Measurements from ENCODE around the gene SUSD1.

Gene SUSD1

DNA sequence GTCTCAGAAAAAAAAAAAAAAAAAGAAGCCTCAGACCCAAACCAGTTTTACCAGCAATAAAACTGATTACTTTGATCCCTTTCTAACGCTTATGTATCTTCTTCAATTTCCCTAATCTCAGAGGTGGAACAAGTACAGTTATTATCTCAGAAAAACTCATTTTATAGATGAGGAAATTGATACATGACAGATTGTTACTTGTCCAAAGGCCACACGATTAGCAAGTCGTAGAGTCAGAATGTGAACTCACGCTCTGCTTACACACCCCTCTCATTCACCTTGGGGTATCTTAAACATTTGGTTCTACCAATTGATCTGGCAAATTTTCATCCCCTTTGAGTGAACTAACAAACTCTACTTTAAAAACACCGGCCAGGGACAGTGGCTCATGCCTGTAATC is 110.2 kb downstream of the SUSD1 start:
- H3K27me3 ChIP-seq (ENCODE audit: control insufficient read depth in 1 of 2, insufficient read depth in 1 of 2, low read length in 2 of 2), result no peaks in the 10 kb centered on the region
- no peak overlapping the region for H3K27ac ChIP-seq (ENCODE audit: low read length, poor library complexity, severe bottlenecking)
- H3K18ac ChIP-seq (ENCODE audit: low read depth in 1 of 2, low read length in 2 of 2), result no peak overlapping the region
- no peak overlapping the region for H2BK12ac ChIP-seq (ENCODE audit: low read length in 2 of 2)
- H3K14ac ChIP-seq (ENCODE audit: low read length in 2 of 2), result no peak overlapping the region
- no peak overlapping the region for H4K91ac ChIP-seq (ENCODE audit: low read length)
- WGBS, result 94% methylated on average over 4 of the region's 5 CpGs
- H4K8ac ChIP-seq (ENCODE audit: low read length), result no peak overlapping the region
- no peak overlapping the region for H3K4me3 ChIP-seq (ENCODE audit: insufficient read depth in 1 of 2, low read depth in 1 of 2, low read length in 2 of 2)
- H3K79me1 ChIP-seq (replicated peaks; ENCODE audit: low read length, poor library complexity, severe bottlenecking), result peaks cover 20% of the 10 kb centered on the region
- H3K4me2 ChIP-seq (ENCODE audit: low read length, poor library complexity, severe bottlenecking), result no peak overlapping the region
- no peak overlapping the region for H2BK5ac ChIP-seq (ENCODE audit: low read depth, low read length, poor library complexity, severe bottlenecking)
- DNase-seq, result no peak
- no peak overlapping the region for H2BK15ac ChIP-seq (ENCODE audit: low read depth, poor library complexity, severe bottlenecking)
- no peak overlapping the region for H3K23ac ChIP-seq (ENCODE audit: low read length in 2 of 2)
- no peak overlapping the region for H2BK120ac ChIP-seq (ENCODE audit: low read depth, low read length)
- H3K4me1 ChIP-seq (ENCODE audit: control insufficient read depth, insufficient read depth, low read depth, low read length), result peaks cover 9% of the 10 kb centered on the region
- H3K9me3 ChIP-seq (ENCODE audit: control insufficient read depth, low read length), result no peaks in the 10 kb centered on the region
- no peak overlapping the region for H3K4ac ChIP-seq (ENCODE audit: low read depth in 1 of 2, low read length in 2 of 2)
- H3K36me3 ChIP-seq (ENCODE audit: control insufficient read depth in 1 of 2, insufficient read depth in 2 of 2, low read depth in 1 of 2, low read length in 2 of 2), result peaks cover 0 to 12% of the 10 kb centered on the region in 2 experiments
- no peak overlapping the region for H2AFZ ChIP-seq (ENCODE audit: low read depth, low read length)
- peak overlapping the region; percentile 76 for H2AK5ac ChIP-seq (ENCODE audit: low read length, severe bottlenecking)
- H3K9ac ChIP-seq (ENCODE audit: low read length), result no peak overlapping the region

DNA sequence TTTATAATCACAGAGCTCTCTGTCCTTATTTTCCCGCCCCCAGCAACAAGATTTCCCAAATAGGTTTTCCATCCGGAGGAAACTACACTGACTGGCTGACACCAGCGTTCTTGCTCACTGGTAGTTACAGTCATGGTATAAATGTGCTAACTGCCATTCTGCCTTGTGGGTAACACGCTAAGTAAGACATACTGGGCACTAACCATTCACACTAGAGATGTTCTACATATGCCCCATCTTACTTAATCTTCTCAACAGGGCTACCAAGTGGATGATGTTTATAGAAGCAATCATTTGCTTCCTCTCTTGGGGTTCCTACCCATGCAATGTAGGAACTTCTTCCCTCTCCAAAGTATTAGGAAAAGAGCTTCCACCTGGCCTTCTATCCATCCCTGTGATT is 111.5 kb downstream of the SUSD1 start:
- no peak overlapping the region for H4K91ac ChIP-seq (ENCODE audit: low read length)
- H3K36me3 ChIP-seq (ENCODE audit: control insufficient read depth in 1 of 2, insufficient read depth in 2 of 2, low read depth in 1 of 2, low read length in 2 of 2), result peaks cover 0 to 11% of the 10 kb centered on the region in 2 experiments
- H3K4ac ChIP-seq (ENCODE audit: low read depth in 1 of 2, low read length in 2 of 2), result peak overlapping the region in 1 of 2 experiments; percentile 15
- H2BK12ac ChIP-seq (ENCODE audit: low read length in 2 of 2), result peak overlapping the region in 1 of 2 experiments; percentile 66
- peaks cover 13% of the 10 kb centered on the region for H3K4me1 ChIP-seq (ENCODE audit: control insufficient read depth, insufficient read depth, low read depth, low read length)
- H2AFZ ChIP-seq (ENCODE audit: low read depth, low read length), result no peak overlapping the region
- peak overlapping the region; percentile 8 for H2AK5ac ChIP-seq (ENCODE audit: low read length, severe bottlenecking)
- no peak overlapping the region for H3K9ac ChIP-seq (ENCODE audit: low read length)
- H3K79me1 ChIP-seq (replicated peaks; ENCODE audit: low read length, poor library complexity, severe bottlenecking), result peaks cover 13% of the 10 kb centered on the region
- H2BK120ac ChIP-seq (ENCODE audit: low read depth, low read length), result no peak overlapping the region
- no peak overlapping the region for H4K8ac ChIP-seq (ENCODE audit: low read length)
- H3K4me2 ChIP-seq (ENCODE audit: low read length, poor library complexity, severe bottlenecking), result no peak overlapping the region
- H3K27me3 ChIP-seq (ENCODE audit: control insufficient read depth in 1 of 2, insufficient read depth in 1 of 2, low read length in 2 of 2), result no peaks in the 10 kb centered on the region
- H3K23ac ChIP-seq (ENCODE audit: low read length in 2 of 2), result no peak overlapping the region
- H3K9me3 ChIP-seq (ENCODE audit: control insufficient read depth, low read length), result no peaks in the 10 kb centered on the region
- WGBS, result 94% methylated on average over 4 of the region's 4 CpGs
- no peak overlapping the region for H2BK5ac ChIP-seq (ENCODE audit: low read depth, low read length, poor library complexity, severe bottlenecking)
- H3K18ac ChIP-seq (ENCODE audit: low read depth in 1 of 2, low read length in 2 of 2), result no peak overlapping the region
- no peak for DNase-seq
- no peak overlapping the region for H3K27ac ChIP-seq (ENCODE audit: low read length, poor library complexity, severe bottlenecking)
- no peak overlapping the region for H2BK15ac ChIP-seq (ENCODE audit: low read depth, poor library complexity, severe bottlenecking)
- no peak overlapping the region for H3K4me3 ChIP-seq (ENCODE audit: insufficient read depth in 1 of 2, low read depth in 1 of 2, low read length in 2 of 2)
- H3K14ac ChIP-seq (ENCODE audit: low read length in 2 of 2), result no peak overlapping the region

DNA sequence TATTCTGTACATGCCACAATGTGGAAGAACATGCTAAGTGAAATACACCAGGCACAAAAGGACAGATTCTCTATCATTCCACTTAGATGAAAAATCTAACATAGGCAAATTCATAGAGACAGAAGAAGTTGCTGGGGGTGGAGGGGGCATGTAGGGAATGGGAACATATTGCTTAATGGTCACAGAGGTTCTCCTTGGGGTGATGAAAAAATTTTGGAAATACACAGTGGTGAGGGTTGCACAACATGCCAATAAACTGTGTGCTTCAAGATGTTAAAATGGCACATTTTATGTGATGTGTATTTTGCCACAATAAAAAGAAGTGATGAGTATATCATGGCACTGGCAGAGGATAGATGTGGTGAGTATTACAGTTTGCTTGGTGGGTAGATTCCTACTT is 111.9 kb downstream of the SUSD1 start:
- DNase-seq, result no peak
- H3K14ac ChIP-seq (ENCODE audit: low read length in 2 of 2), result no peak overlapping the region
- no peak overlapping the region for H2BK15ac ChIP-seq (ENCODE audit: low read depth, poor library complexity, severe bottlenecking)
- H3K4ac ChIP-seq (ENCODE audit: low read depth in 1 of 2, low read length in 2 of 2), result no peak overlapping the region
- H2BK5ac ChIP-seq (ENCODE audit: low read depth, low read length, poor library complexity, severe bottlenecking), result no peak overlapping the region
- no peaks in the 10 kb centered on the region for H3K27me3 ChIP-seq (ENCODE audit: control insufficient read depth in 1 of 2, insufficient read depth in 1 of 2, low read length in 2 of 2)
- H3K4me3 ChIP-seq (ENCODE audit: insufficient read depth in 1 of 2, low read depth in 1 of 2, low read length in 2 of 2), result no peak overlapping the region
- H2AK5ac ChIP-seq (ENCODE audit: low read length, severe bottlenecking), result peak overlapping the region; percentile 94
- H3K4me2 ChIP-seq (ENCODE audit: low read length, poor library complexity, severe bottlenecking), result no peak overlapping the region
- peaks cover 13% of the 10 kb centered on the region for H3K4me1 ChIP-seq (ENCODE audit: control insufficient read depth, insufficient read depth, low read depth, low read length)
- H3K79me1 ChIP-seq (replicated peaks; ENCODE audit: low read length, poor library complexity, severe bottlenecking), result peaks cover 13% of the 10 kb centered on the region
- no peak overlapping the region for H3K18ac ChIP-seq (ENCODE audit: low read depth in 1 of 2, low read length in 2 of 2)
- no peak overlapping the region for H4K91ac ChIP-seq (ENCODE audit: low read length)
- H4K8ac ChIP-seq (ENCODE audit: low read length), result no peak overlapping the region
- peak overlapping the region; percentile 63 to 66 for H2BK12ac ChIP-seq (ENCODE audit: low read length in 2 of 2)
- H3K9me3 ChIP-seq (ENCODE audit: control insufficient read depth, low read length), result no peaks in the 10 kb centered on the region
- no peak overlapping the region for H2AFZ ChIP-seq (ENCODE audit: low read depth, low read length)
- H3K9ac ChIP-seq (ENCODE audit: low read length), result no peak overlapping the region
- H2BK120ac ChIP-seq (ENCODE audit: low read depth, low read length), result no peak overlapping the region
- H3K27ac ChIP-seq (ENCODE audit: low read length, poor library complexity, severe bottlenecking), result no peak overlapping the region
- H3K36me3 ChIP-seq (ENCODE audit: control insufficient read depth in 1 of 2, insufficient read depth in 2 of 2, low read depth in 1 of 2, low read length in 2 of 2), result peaks cover 0 to 11% of the 10 kb centered on the region in 2 experiments
- H3K23ac ChIP-seq (ENCODE audit: low read length in 2 of 2), result no peak overlapping the region

DNA sequence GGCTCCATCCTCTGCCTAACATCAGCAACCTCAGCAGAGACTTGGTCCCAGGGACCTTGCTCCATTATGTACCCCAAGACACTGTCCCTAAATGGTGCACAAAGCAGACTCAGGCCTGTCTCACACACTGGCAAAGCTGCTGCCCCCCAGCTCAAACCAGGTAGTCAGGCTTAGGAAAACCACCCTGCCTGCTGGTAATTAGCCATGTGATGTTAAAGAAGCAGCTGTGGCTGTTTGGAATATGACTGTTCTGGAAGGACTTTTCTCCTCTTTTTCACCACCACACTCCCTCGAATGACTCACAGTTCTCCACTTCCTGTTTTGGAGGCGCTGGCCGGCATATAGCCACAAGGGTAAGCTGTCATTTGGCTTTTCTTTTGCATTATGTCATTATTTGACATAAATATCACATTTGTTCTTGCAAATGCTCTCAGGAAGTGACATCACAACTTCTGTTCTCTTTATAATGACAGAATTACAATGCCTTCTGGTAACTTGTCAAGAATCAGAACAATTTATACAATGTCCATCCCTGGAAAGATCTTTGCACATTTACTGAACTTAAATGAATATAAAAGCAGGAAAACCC is 113.9 kb downstream of the SUSD1 start:
- 0% methylated on average over 3 of the region's 3 CpGs for WGBS
- no peak overlapping the region for H3K23ac ChIP-seq (ENCODE audit: low read length in 2 of 2)

More for the DNA sequence above, 113.9 kb downstream of the SUSD1 start:
- Histone ChIP-seq H2BK5ac (ENCODE audit: low read depth, low read length, poor library complexity, severe bottlenecking) (peak overlapping the region; percentile 93), H3K9me3 (ENCODE audit: control insufficient read depth, low read length) (no peaks in the 10 kb centered on the region), H2AK5ac (ENCODE audit: low read length, severe bottlenecking) (peak overlapping the region; percentile 99), H4K91ac (ENCODE audit: low read length) (peak overlapping the region; percentile 96), H2BK15ac (ENCODE audit: low read depth, poor library complexity, severe bottlenecking) (no peak overlapping the region), H4K8ac (ENCODE audit: low read length) (peak overlapping the region; percentile 98), H3K27me3 (ENCODE audit: control insufficient read depth in 1 of 2, insufficient read depth in 1 of 2, low read length in 2 of 2) (no peaks in the 10 kb centered on the region), H2BK120ac (ENCODE audit: low read depth, low read length) (peak overlapping the region; percentile 89), H3K18ac (ENCODE audit: low read depth in 1 of 2, low read length in 2 of 2) (peak overlapping the region; percentile 87 to 98), H3K4me3 (ENCODE audit: insufficient read depth in 1 of 2, low read depth in 1 of 2, low read length in 2 of 2) (no peak overlapping the region), H3K79me1 (replicated peaks; ENCODE audit: low read length, poor library complexity, severe bottlenecking) (peaks cover 8% of the 10 kb centered on the region), H3K4me1 (ENCODE audit: control insufficient read depth, insufficient read depth, low read depth, low read length) (peaks cover 13% of the 10 kb centered on the region), H3K36me3 (ENCODE audit: control insufficient read depth in 1 of 2, insufficient read depth in 2 of 2, low read depth in 1 of 2, low read length in 2 of 2) (peaks cover 0 to 5% of the 10 kb centered on the region in 2 experiments), H2BK12ac (ENCODE audit: low read length in 2 of 2) (peak overlapping the region; percentile 98 to 100), H2AFZ (ENCODE audit: low read depth, low read length) (no peak overlapping the region), H3K9ac (ENCODE audit: low read length) (peak overlapping the region; percentile 71), H3K4ac (ENCODE audit: low read depth in 1 of 2, low read length in 2 of 2) (peak overlapping the region; percentile 62 to 90), H3K14ac (ENCODE audit: low read length in 2 of 2) (peak overlapping the region in 1 of 2 experiments; percentile 91), H3K4me2 (ENCODE audit: low read length, poor library complexity, severe bottlenecking) (no peak overlapping the region), H3K27ac (ENCODE audit: low read length, poor library complexity, severe bottlenecking) (peak overlapping the region; percentile 98)
- peak; percentile 98 for DNase-seq
